BLaER1 treated with 17β-estradiol and CSF1 and Interleukin-3, amounts not matched to agents 10 nM and 100 nM (cell line): Measurements from ENCODE around the gene DISC1.

Experiments
- H3K27ac ChIP-seq, 11 experiments: shearing (Covaris generic); formaldehyde crosslinking; 2 replicates each; pipeline ENCODE4 v1.8.1; 2022
- H3K27me3 ChIP-seq, 11 experiments: shearing (Covaris generic); formaldehyde crosslinking; 2 replicates each; pipeline ENCODE4 v1.8.1; 2022
- H3K36me3 ChIP-seq, 11 experiments: shearing (Covaris generic); formaldehyde crosslinking; 2 replicates each; pipeline ENCODE4 v1.8.1; 2022
- H3K4me1 ChIP-seq, 10 experiments: shearing (Covaris generic); formaldehyde crosslinking; 2 replicates each; pipeline ENCODE4 v1.8.1; 2022
- H3K4me2 ChIP-seq, 11 experiments: shearing (Covaris generic); formaldehyde crosslinking; 2 replicates each; pipeline ENCODE4 v1.8.1; 2022
- H3K4me3 ChIP-seq, 10 experiments: shearing (Covaris generic); formaldehyde crosslinking; 2 replicates each; pipeline ENCODE4 v1.8.1; 2022
- H3K9ac ChIP-seq, 11 experiments: shearing (Covaris generic); formaldehyde crosslinking; 2 replicates each; pipeline ENCODE4 v1.8.1; 2022
- H3K9me3 ChIP-seq, 11 experiments: shearing (Covaris generic); formaldehyde crosslinking; replicated peaks in 1 of 11; 2 replicates each; pipeline ENCODE4 v1.8.1; 2022
- H4K20me1 ChIP-seq, 11 experiments: shearing (Covaris generic); formaldehyde crosslinking; 2 replicates each; pipeline ENCODE4 v1.8.1; 2022
- Cebpa-rat ChIP-seq, 11 experiments: shearing (Covaris generic); IDR thresholded peaks; 2 replicates each; pipeline ENCODE4 v1.8.1; 2022

Gene DISC1

GRCh38 chr1:232045139-232045994 lies 418.8 kb downstream of the DISC1 start:
- no peak overlapping the region for H3K27ac ChIP-seq
- no peak for TF ChIP-seq Cebpa-rat (IDR thresholded peaks at IDR 0.05)
- no peaks in the 10 kb centered on the region for H3K36me3 ChIP-seq
- no peak overlapping the region for H3K4me3 ChIP-seq
- H3K27me3 ChIP-seq, result no peaks in the 10 kb centered on the region
- H4K20me1 ChIP-seq, result no peaks in the 10 kb centered on the region
- no peak overlapping the region for H3K4me2 ChIP-seq
- H3K9ac ChIP-seq, result no peak overlapping the region
- H3K4me1 ChIP-seq, result peaks cover 0 to 3% (median under 1%) of the 10 kb centered on the region in 10 experiments; a peak in 10 of 20 replicates
- H3K9me3 ChIP-seq, result no peaks in the 10 kb centered on the region

- no peaks in the 10 kb centered on the region for H4K20me1 ChIP-seq
- no peak overlapping the region for H3K4me2 ChIP-seq
- no peaks in the 10 kb centered on the region for H3K9me3 ChIP-seq
- peaks cover 7 to 16% (median 11%) of the 10 kb centered on the region in 10 experiments; a peak in 18 of 20 replicates for H3K4me1 ChIP-seq
- no peak overlapping the region for H3K27ac ChIP-seq
- H3K9ac ChIP-seq, result no peak overlapping the region
- TF ChIP-seq Cebpa-rat (IDR thresholded peaks at IDR 0.05), result no peak
- H3K36me3 ChIP-seq, result no peaks in the 10 kb centered on the region
- no peaks in the 10 kb centered on the region for H3K27me3 ChIP-seq
- no peak overlapping the region for H3K4me3 ChIP-seq
Measured at GRCh38 chr1:232046451-232047306, 420.1 kb downstream of the DISC1 start.

GRCh38 chr1:232047473-232047872 lies 420.9 kb downstream of the DISC1 start:
- peaks cover 7 to 17% (median 11%) of the 10 kb centered on the region in 10 experiments; a peak in 18 of 20 replicates for H3K4me1 ChIP-seq
- no peak for TF ChIP-seq Cebpa-rat (IDR thresholded peaks at IDR 0.05)
- H3K4me2 ChIP-seq, result no peak overlapping the region
- H3K9me3 ChIP-seq, result no peaks in the 10 kb centered on the region
- H3K27ac ChIP-seq, result no peak overlapping the region
- no peaks in the 10 kb centered on the region for H4K20me1 ChIP-seq
- H3K9ac ChIP-seq, result no peak overlapping the region
- no peaks in the 10 kb centered on the region for H3K36me3 ChIP-seq
- H3K4me3 ChIP-seq, result no peak overlapping the region
- no peaks in the 10 kb centered on the region for H3K27me3 ChIP-seq

GRCh38 chr1:232048481-232048880 lies 421.9 kb downstream of the DISC1 start:
- no peak overlapping the region for H3K4me2 ChIP-seq
- H3K36me3 ChIP-seq, result no peaks in the 10 kb centered on the region
- H3K27me3 ChIP-seq, result no peaks in the 10 kb centered on the region
- H3K9ac ChIP-seq, result no peak overlapping the region
- no peak for TF ChIP-seq Cebpa-rat (IDR thresholded peaks at IDR 0.05)
- no peaks in the 10 kb centered on the region for H4K20me1 ChIP-seq
- no peak overlapping the region for H3K27ac ChIP-seq
- no peaks in the 10 kb centered on the region for H3K9me3 ChIP-seq
- H3K4me1 ChIP-seq, result peaks cover 7 to 17% (median 11%) of the 10 kb centered on the region in 10 experiments; a peak in 18 of 20 replicates
- no peak overlapping the region for H3K4me3 ChIP-seq

- Histone ChIP-seq H3K36me3 (no peaks in the 10 kb centered on the region), H3K27me3 (no peaks in the 10 kb centered on the region), H4K20me1 (no peaks in the 10 kb centered on the region), H3K4me2 (no peak overlapping the region), H3K4me3 (no peak overlapping the region), H3K27ac (no peak overlapping the region), H3K4me1 (peaks cover 7 to 17% (median 11%) of the 10 kb centered on the region in 10 experiments; a peak in 18 of 20 replicates), H3K9ac (no peak overlapping the region), H3K9me3 (no peaks in the 10 kb centered on the region)
- no peak for TF ChIP-seq Cebpa-rat (IDR thresholded peaks at IDR 0.05)
Measured at GRCh38 chr1:232049335-232049734, 422.7 kb downstream of the DISC1 start.

GRCh38 chr1:232057217-232057895 lies 430.8 kb downstream of the DISC1 start:
- no peaks in the 10 kb centered on the region for H3K36me3 ChIP-seq
- H3K9ac ChIP-seq, result no peak overlapping the region
- H3K4me3 ChIP-seq, result no peak overlapping the region
- TF ChIP-seq Cebpa-rat (IDR thresholded peaks at IDR 0.05), result no peak
- no peaks in the 10 kb centered on the region for H3K9me3 ChIP-seq
- H3K4me2 ChIP-seq, result no peak overlapping the region
- H4K20me1 ChIP-seq, result no peaks in the 10 kb centered on the region
- no peaks in the 10 kb centered on the region for H3K4me1 ChIP-seq
- no peak overlapping the region for H3K27ac ChIP-seq
- no peaks in the 10 kb centered on the region for H3K27me3 ChIP-seq

- Histone ChIP-seq H3K36me3 (no peaks in the 10 kb centered on the region), H3K9me3 (no peaks in the 10 kb centered on the region), H3K4me2 (no peak overlapping the region), H4K20me1 (no peaks in the 10 kb centered on the region), H3K4me1 (no peaks in the 10 kb centered on the region), H3K9ac (no peak overlapping the region), H3K4me3 (no peak overlapping the region), H3K27ac (no peak overlapping the region), H3K27me3 (no peaks in the 10 kb centered on the region)
- no peak for TF ChIP-seq Cebpa-rat (IDR thresholded peaks at IDR 0.05)
Measured at GRCh38 chr1:232057896-232058274, 431.3 kb downstream of the DISC1 start.

- H3K9me3 ChIP-seq, result no peaks in the 10 kb centered on the region
- no peak overlapping the region for H3K4me2 ChIP-seq
- no peak overlapping the region for H3K4me3 ChIP-seq
- no peaks in the 10 kb centered on the region for H3K4me1 ChIP-seq
- H3K27ac ChIP-seq, result no peak overlapping the region
- TF ChIP-seq Cebpa-rat (IDR thresholded peaks at IDR 0.05), result no peak
- no peaks in the 10 kb centered on the region for H3K36me3 ChIP-seq
- no peaks in the 10 kb centered on the region for H3K27me3 ChIP-seq
- H3K9ac ChIP-seq, result no peak overlapping the region
- H4K20me1 ChIP-seq, result no peaks in the 10 kb centered on the region
Measured at GRCh38 chr1:232059726-232060374, 433.3 kb downstream of the DISC1 start.

- H3K4me2 ChIP-seq, result no peak overlapping the region
- no peaks in the 10 kb centered on the region for H3K9me3 ChIP-seq
- TF ChIP-seq Cebpa-rat (IDR thresholded peaks at IDR 0.05), result no peak
Measured at GRCh38 chr1:232062967-232063366, 436.4 kb downstream of the DISC1 start.

More at GRCh38 chr1:232062967-232063366, 436.4 kb downstream of the DISC1 start:
- Histone ChIP-seq H4K20me1 (no peaks in the 10 kb centered on the region), H3K9ac (no peak overlapping the region), H3K4me1 (no peaks in the 10 kb centered on the region), H3K36me3 (no peaks in the 10 kb centered on the region), H3K27ac (no peak overlapping the region), H3K27me3 (no peaks in the 10 kb centered on the region), H3K4me3 (no peak overlapping the region)
